OCI-M2 (cell line): ENCODE measurements around the gene ADAMTS16.

Experiments
- DNase-seq: peaks from one replicate; lab custom pipeline; 2025; ENCODE audit not compliant: unreplicated experiment; lab: John Stamatoyannopoulos, UW

The ADAMTS16 gene

GRCh38 chr5:5182508-5183188 is 42.5 kb downstream of the ADAMTS16 start:
- no peak for DNase-seq

- DNase-seq, result no peak
These were observed 43.1 kb downstream of the ADAMTS16 start for GRCh38 chr5:5183189-5183699.

GRCh38 chr5:5183933-5184332 is 43.8 kb downstream of the ADAMTS16 start:
- no peak for DNase-seq

GRCh38 chr5:5188376-5189050 is 48.4 kb downstream of the ADAMTS16 start:
- DNase-seq, result no peak

- DNase-seq, result no peak
These were observed 48.9 kb downstream of the ADAMTS16 start for GRCh38 chr5:5189051-5189430.

- DNase-seq, result no peak
These were observed 51.8 kb downstream of the ADAMTS16 start for GRCh38 chr5:5191906-5192305.

GRCh38 chr5:5192681-5193080 is 52.6 kb downstream of the ADAMTS16 start:
- no peak for DNase-seq

GRCh38 chr5:5195128-5195918 is 55.2 kb downstream of the ADAMTS16 start:
- no peak for DNase-seq

GRCh38 chr5:5198135-5198534 is 58.0 kb downstream of the ADAMTS16 start:
- DNase-seq, result no peak

- no peak for DNase-seq
These were observed 58.7 kb downstream of the ADAMTS16 start for GRCh38 chr5:5198815-5199214.

GRCh38 chr5:5199495-5199894 is 59.4 kb downstream of the ADAMTS16 start:
- DNase-seq, result no peak

GRCh38 chr5:5200133-5200532 is 60.0 kb downstream of the ADAMTS16 start:
- no peak for DNase-seq

- DNase-seq, result no peak
These were observed 62.2 kb downstream of the ADAMTS16 start for GRCh38 chr5:5202321-5202720.

GRCh38 chr5:5203451-5203850 is 63.3 kb downstream of the ADAMTS16 start:
- no peak for DNase-seq

GRCh38 chr5:5207828-5208227 is 67.7 kb downstream of the ADAMTS16 start:
- DNase-seq, result no peak

- no peak for DNase-seq
These were observed 69.0 kb downstream of the ADAMTS16 start for GRCh38 chr5:5209089-5209488.

- no peak for DNase-seq
These were observed 69.6 kb downstream of the ADAMTS16 start for GRCh38 chr5:5209510-5210286.

- DNase-seq, result no peak
These were observed 77.2 kb downstream of the ADAMTS16 start for GRCh38 chr5:5217371-5217770.

- no peak for DNase-seq
These were observed 78.3 kb downstream of the ADAMTS16 start for GRCh38 chr5:5218396-5218795.

GRCh38 chr5:5219541-5219940 is 79.4 kb downstream of the ADAMTS16 start:
- no peak for DNase-seq
